ENCODE data around the gene LMAN1L. TPM values are rescaled to one million over a fixed set of nuclear protein-coding genes. Genes with fewer than 3 reads are reported as not detected.

LMAN1L gene
- total and polyA plus RNA-seq, 4 donors, result 0.15 to 0.30 TPM; not detected in 2

DNA sequence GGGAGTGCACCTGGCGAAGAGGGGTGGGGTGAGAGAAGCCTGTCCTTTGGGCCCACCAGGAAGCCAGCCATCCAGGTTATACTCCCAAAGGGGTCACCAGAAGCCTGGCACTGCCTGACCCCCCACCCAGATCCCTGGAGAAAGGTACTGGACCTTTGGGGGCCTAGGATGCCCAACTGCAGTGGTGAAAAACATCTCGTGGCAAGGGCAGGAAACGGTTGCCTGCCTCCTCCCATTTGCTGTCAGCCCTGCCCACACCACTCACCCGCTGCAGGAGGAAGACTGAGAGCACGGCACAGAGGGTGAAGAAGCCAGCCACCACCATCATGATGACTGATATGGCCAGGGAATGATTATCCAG, 32.6 kb downstream of the LMAN1L start:
- no peak for ATAC-seq (ENCODE audit: low FRiP score)
- peaks cover 0 to 5% of the 10 kb centered on the region in 2 donors for H3K36me3 ChIP-seq (ENCODE audit: control insufficient read depth in 1 of 2, insufficient read depth in 2 of 2, low read length in 1 of 2)
- H3K9me3 ChIP-seq (ENCODE audit: control insufficient read depth, low read length), result no peaks in the 10 kb centered on the region
- no peaks in the 10 kb centered on the region for H3K27me3 ChIP-seq (ENCODE audit: control insufficient read depth in 1 of 2, insufficient read depth in 2 of 2, low read length in 1 of 2)
- no peak overlapping the region for H3K4me3 ChIP-seq (ENCODE audit: low read length in 2 of 2)
- H3K4me1 ChIP-seq (ENCODE audit: control insufficient read depth in 1 of 2, insufficient read depth in 2 of 2, low read length in 2 of 2), result no peaks in the 10 kb centered on the region
- no peak overlapping the region for H3K27ac ChIP-seq (ENCODE audit: low read depth in 1 of 2, low read length in 2 of 2)
- DNase-seq, result no peak
- intact Hi-C loops (cut with DNase I), result loop anchor here in 1 of 2 donors (10.0 kb wide), 1 partner anchor 50 kb away; the partner anchor contains the start of gene MPI
- WGBS, 2 donors, result 78 to 79% methylated on average over 5 of the region's 5 CpGs

DNA sequence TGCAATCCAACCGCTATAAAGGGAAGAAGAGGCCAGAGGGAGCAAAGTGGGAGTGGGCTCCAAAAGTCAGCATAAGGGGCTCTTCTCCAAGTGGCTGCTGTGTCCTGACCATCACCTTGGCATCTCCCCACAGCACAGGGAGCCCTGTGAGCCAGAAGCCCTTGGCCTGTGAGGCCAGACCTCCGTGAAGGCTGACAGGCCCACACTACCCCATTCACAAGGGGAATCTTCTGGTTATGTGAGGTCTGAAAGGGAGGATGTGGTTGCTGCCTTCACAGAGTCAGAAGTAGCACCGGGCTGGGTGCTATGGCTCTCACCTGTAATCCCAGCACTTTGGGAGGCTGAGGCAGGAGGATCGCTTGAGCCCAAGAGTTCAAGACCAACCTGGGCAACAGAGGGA, 32.9 kb downstream of the LMAN1L start:
- Histone ChIP-seq H3K27me3 (ENCODE audit: control insufficient read depth in 1 of 2, insufficient read depth in 2 of 2, low read length in 1 of 2) (no peaks in the 10 kb centered on the region), H3K9me3 (ENCODE audit: control insufficient read depth, low read length) (no peaks in the 10 kb centered on the region), H3K27ac (ENCODE audit: low read depth in 1 of 2, low read length in 2 of 2) (no peak overlapping the region), H3K4me1 (ENCODE audit: control insufficient read depth in 1 of 2, insufficient read depth in 2 of 2, low read length in 2 of 2) (no peaks in the 10 kb centered on the region), H3K4me3 (ENCODE audit: low read length in 2 of 2) (no peak overlapping the region), H3K36me3 (ENCODE audit: control insufficient read depth in 1 of 2, insufficient read depth in 2 of 2, low read length in 1 of 2) (peaks cover 0 to 7% of the 10 kb centered on the region in 2 donors)
- WGBS, 2 donors, result 87 to 89% methylated on average over 4 of the region's 4 CpGs
- intact Hi-C loops (cut with DNase I), result loop anchor here in 1 of 2 donors (10.0 kb wide), 1 partner anchor 49 kb away; the partner anchor contains the start of gene MPI
- DNase-seq, result no peak
- ATAC-seq (ENCODE audit: low FRiP score), result no peak

DNA sequence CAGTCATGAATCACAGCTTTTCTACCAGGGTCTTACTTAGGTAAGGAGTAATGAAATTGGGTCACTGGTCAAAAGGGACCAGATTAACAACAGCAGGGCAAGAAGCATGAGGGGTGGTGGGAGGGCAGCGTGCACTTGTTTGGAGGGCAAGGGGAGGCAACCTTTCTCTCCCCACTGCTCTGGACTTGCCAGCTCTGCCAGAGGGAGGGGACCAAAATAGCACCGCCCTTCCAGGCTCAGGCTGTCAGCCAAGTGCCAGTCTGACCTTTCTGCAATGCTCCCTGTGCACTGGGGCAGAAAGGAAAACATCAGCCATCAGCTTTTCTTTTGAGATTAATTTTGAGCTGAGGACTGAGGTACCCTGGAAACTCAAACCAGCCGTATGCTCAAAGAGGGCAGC, 34.8 kb downstream of the LMAN1L start:
- peaks cover 0 to 13% of the 10 kb centered on the region in 2 donors for H3K36me3 ChIP-seq (ENCODE audit: control insufficient read depth in 1 of 2, insufficient read depth in 2 of 2, low read length in 1 of 2)
- H3K27ac ChIP-seq (ENCODE audit: low read depth in 1 of 2, low read length in 2 of 2), result no peak overlapping the region
- intact Hi-C loops (cut with DNase I), result loop anchor here in 1 of 2 donors (10.0 kb wide), 1 partner anchor 47 kb away; the partner anchor contains the start of gene MPI
- H3K9me3 ChIP-seq (ENCODE audit: control insufficient read depth, low read length), result no peaks in the 10 kb centered on the region
- H3K4me1 ChIP-seq (ENCODE audit: control insufficient read depth in 1 of 2, insufficient read depth in 2 of 2, low read length in 2 of 2), result no peaks in the 10 kb centered on the region
- H3K27me3 ChIP-seq (ENCODE audit: control insufficient read depth in 1 of 2, insufficient read depth in 2 of 2, low read length in 1 of 2), result no peaks in the 10 kb centered on the region
- no peak overlapping the region for H3K4me3 ChIP-seq (ENCODE audit: low read length in 2 of 2)
- 52 to 63% methylated on average over 3 of the region's 3 CpGs for WGBS, 2 donors
- no peak for ATAC-seq (ENCODE audit: low FRiP score)
- DNase-seq, result no peak

DNA sequence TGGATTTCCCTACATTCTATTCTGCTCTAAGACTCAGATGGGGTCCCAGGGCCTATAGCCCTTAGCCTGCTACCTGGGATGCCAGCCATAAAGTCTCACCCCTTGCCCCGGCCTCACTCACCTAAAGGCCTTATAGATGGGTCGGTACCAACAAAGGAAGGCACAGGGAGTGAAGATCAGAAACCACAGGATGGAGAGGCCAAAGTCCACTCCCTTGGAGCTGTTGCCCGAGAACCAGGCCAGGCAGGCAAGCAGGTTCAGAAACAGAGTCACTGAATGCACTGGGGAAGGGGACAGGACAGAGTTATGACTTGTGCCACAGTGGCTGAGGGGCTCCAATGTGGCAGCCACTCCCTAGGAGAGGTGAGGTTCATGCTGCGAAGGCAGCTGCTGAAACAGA, 37.8 kb downstream of the LMAN1L start:
- Histone ChIP-seq H3K27ac (ENCODE audit: low read depth in 1 of 2, low read length in 2 of 2) (no peak overlapping the region), H3K9me3 (ENCODE audit: control insufficient read depth, low read length) (no peaks in the 10 kb centered on the region), H3K27me3 (ENCODE audit: control insufficient read depth in 1 of 2, insufficient read depth in 2 of 2, low read length in 1 of 2) (no peaks in the 10 kb centered on the region), H3K4me1 (ENCODE audit: control insufficient read depth in 1 of 2, insufficient read depth in 2 of 2, low read length in 2 of 2) (no peaks in the 10 kb centered on the region), H3K4me3 (ENCODE audit: low read length in 2 of 2) (no peak overlapping the region), H3K36me3 (ENCODE audit: control insufficient read depth in 1 of 2, insufficient read depth in 2 of 2, low read length in 1 of 2) (peaks cover 0 to 14% of the 10 kb centered on the region in 2 donors)
- WGBS, 2 donors, result 96 to 97% methylated on average over 4 of the region's 4 CpGs
- intact Hi-C loops (cut with DNase I), result no loop called here
- ATAC-seq (ENCODE audit: low FRiP score), result no peak
- DNase-seq, result no peak

DNA sequence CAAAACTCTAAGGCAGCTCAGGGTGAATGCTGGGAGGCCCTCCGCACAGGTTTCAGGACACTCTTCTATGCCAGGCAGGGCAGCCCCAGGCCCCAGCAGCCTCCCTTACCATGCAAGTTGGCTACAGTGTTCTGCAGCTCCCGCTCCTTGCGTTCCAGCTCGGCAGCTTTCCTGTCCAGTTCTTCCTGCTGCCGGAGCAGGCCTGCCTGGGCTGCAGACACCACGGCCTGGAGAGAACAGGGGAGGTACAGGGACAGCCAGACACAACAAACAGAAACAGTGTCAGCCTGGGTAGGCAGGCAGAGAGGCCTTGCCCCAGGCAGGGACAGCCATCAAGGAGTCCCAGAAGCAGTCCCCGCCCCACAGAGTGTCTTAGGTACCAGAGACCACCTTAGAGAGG, 39.3 kb downstream of the LMAN1L start:
- H3K9me3 ChIP-seq (ENCODE audit: control insufficient read depth, low read length), result no peaks in the 10 kb centered on the region
- no peak overlapping the region for H3K4me3 ChIP-seq (ENCODE audit: low read length in 2 of 2)
- ATAC-seq (ENCODE audit: low FRiP score), result no peak
- 90 to 94% methylated on average over 6 to 7 of the region's 7 CpGs for WGBS, 2 donors
- intact Hi-C loops (cut with DNase I), result no loop called here
- H3K27ac ChIP-seq (ENCODE audit: low read depth in 1 of 2, low read length in 2 of 2), result no peak overlapping the region
- H3K36me3 ChIP-seq (ENCODE audit: control insufficient read depth in 1 of 2, insufficient read depth in 2 of 2, low read length in 1 of 2), result peaks cover 0 to 12% of the 10 kb centered on the region in 2 donors
- no peaks in the 10 kb centered on the region for H3K4me1 ChIP-seq (ENCODE audit: control insufficient read depth in 1 of 2, insufficient read depth in 2 of 2, low read length in 2 of 2)
- no peak for DNase-seq
- H3K27me3 ChIP-seq (ENCODE audit: control insufficient read depth in 1 of 2, insufficient read depth in 2 of 2, low read length in 1 of 2), result no peaks in the 10 kb centered on the region

DNA sequence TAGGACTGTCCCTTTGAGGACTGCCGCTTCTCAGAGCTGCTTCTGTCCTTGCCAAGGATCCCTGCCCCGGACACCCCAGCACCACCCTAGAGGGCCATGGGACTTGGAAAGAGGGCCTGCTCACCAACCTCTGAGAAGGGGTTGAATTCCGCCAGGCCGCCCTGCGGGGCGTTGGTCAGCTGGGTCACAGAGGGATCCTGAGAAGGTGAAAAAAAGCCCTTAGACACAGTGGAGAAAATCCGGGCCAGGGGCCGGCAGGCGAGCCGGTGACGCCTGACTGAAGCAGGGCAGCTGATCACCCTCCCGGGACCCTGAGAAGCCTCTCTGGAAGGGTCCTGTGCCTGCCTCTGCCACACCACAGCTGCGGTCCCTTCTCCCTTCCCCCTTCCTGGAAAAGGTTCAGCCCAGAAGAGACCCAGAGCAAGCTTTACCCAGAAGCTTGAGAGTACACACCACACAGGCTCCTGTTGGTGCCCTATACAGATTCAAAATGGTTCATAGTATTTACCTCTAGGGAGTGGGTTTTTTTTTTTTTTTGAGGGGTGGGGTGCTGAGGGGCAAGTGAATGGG, 41.9 kb downstream of the LMAN1L start:
- Histone ChIP-seq H3K4me3 (ENCODE audit: low read length in 2 of 2) (no peak overlapping the region), H3K9me3 (ENCODE audit: control insufficient read depth, low read length) (no peaks in the 10 kb centered on the region), H3K27me3 (ENCODE audit: control insufficient read depth in 1 of 2, insufficient read depth in 2 of 2, low read length in 1 of 2) (no peaks in the 10 kb centered on the region), H3K4me1 (ENCODE audit: control insufficient read depth in 1 of 2, insufficient read depth in 2 of 2, low read length in 2 of 2) (no peaks in the 10 kb centered on the region), H3K36me3 (ENCODE audit: control insufficient read depth in 1 of 2, insufficient read depth in 2 of 2, low read length in 1 of 2) (peaks cover 0 to 12% of the 10 kb centered on the region in 2 donors), H3K27ac (ENCODE audit: low read depth in 1 of 2, low read length in 2 of 2) (no peak overlapping the region)
- ATAC-seq (ENCODE audit: low FRiP score) (no peak), DNase-seq (no peak)
- intact Hi-C loops (cut with DNase I), result no loop called here
- 89 to 92% methylated on average over 13 of the region's 13 CpGs for WGBS, 2 donors

DNA sequence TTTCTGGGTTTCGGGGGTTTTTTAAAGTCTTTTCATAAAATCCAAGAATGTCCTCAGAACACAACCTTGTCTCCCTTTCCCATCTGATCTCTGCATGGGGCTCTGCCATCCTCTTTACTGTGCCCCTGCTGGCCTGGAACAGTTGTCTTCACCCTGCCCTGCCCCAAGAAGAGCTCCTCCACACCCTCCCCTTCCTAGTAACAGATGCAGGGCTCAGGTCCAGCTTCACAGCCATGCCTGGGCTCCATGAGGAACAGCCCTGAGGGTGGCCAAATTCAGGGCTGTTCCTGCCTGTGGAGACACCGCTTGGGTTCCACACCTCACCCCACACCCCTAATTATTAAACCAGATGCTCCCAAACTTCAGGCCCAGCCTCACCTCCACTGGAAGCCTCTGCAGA, 43.2 kb downstream of the LMAN1L start:
- Histone ChIP-seq H3K36me3 (ENCODE audit: control insufficient read depth in 1 of 2, insufficient read depth in 2 of 2, low read length in 1 of 2) (peaks cover 0 to 6% of the 10 kb centered on the region in 2 donors), H3K27ac (ENCODE audit: low read depth in 1 of 2, low read length in 2 of 2) (no peak overlapping the region), H3K4me3 (ENCODE audit: low read length in 2 of 2) (no peak overlapping the region), H3K4me1 (ENCODE audit: control insufficient read depth in 1 of 2, insufficient read depth in 2 of 2, low read length in 2 of 2) (no peaks in the 10 kb centered on the region), H3K9me3 (ENCODE audit: control insufficient read depth, low read length) (no peaks in the 10 kb centered on the region), H3K27me3 (ENCODE audit: control insufficient read depth in 1 of 2, insufficient read depth in 2 of 2, low read length in 1 of 2) (no peaks in the 10 kb centered on the region)
- WGBS, 2 donors, result 74 to 90% methylated on average over 2 of the region's 2 CpGs
- intact Hi-C loops (cut with DNase I), result no loop called here
- ATAC-seq (ENCODE audit: low FRiP score) (no peak), DNase-seq (no peak)

DNA sequence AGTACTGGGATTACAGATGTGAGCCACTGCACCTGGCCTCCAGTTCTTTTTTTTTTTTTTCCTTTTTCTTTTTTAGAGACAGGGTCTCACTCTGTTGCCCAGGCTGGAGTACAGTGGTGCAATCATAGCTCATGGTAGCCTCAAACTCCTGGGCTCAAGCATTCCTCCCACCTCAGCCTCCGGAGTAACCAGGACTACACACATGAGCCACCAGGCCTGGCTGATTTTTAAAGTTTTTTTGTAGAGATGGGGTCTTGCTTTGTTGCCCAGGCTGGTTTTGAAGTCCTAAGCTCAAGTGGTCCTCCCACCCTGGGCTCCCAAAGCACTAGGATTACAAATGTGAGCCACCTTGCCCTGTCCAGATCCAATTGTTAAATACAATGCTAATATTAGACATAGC, 43.9 kb downstream of the LMAN1L start:
- Histone ChIP-seq H3K4me1 (ENCODE audit: control insufficient read depth in 1 of 2, insufficient read depth in 2 of 2, low read length in 2 of 2) (no peaks in the 10 kb centered on the region), H3K36me3 (ENCODE audit: control insufficient read depth in 1 of 2, insufficient read depth in 2 of 2, low read length in 1 of 2) (peaks cover 0 to 6% of the 10 kb centered on the region in 2 donors), H3K9me3 (ENCODE audit: control insufficient read depth, low read length) (no peaks in the 10 kb centered on the region), H3K4me3 (ENCODE audit: low read length in 2 of 2) (no peak overlapping the region), H3K27ac (ENCODE audit: low read depth in 1 of 2, low read length in 2 of 2) (no peak overlapping the region), H3K27me3 (ENCODE audit: control insufficient read depth in 1 of 2, insufficient read depth in 2 of 2, low read length in 1 of 2) (no peaks in the 10 kb centered on the region)
- no peak for ATAC-seq (ENCODE audit: low FRiP score)
- DNase-seq, result no peak
- 96 to 100% methylated on average over 1 of the region's 1 CpG for WGBS, 2 donors
- intact Hi-C loops (cut with DNase I), result no loop called here

DNA sequence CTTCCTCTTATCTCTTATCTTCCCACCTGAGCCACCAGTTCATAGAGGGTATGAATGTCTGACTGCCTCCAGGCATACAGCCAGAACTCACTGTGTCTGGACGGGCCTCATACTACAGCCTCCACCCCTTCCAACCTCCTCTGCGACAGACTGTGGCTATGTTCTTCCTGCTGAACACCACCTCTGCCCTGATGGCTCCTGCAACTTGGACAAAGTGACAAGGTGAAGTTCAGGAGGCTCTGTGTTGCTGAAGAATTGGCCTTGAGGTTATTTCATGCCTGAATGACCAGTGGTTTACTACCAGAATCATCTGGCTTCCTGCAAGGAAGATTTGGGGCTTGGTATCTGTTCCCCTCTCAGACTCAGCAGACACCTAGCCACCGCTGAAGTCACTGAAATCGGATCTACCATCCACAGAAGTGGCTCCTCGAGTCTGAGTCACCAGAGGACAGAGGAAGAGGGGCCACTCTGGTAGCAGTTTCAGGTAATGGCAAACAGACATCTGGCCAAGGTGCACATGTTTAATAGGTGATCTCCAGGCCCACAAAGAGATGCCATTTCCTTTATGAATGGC, 44.5 kb downstream of the LMAN1L start:
- intact Hi-C loops (cut with DNase I), result no loop called here
- ATAC-seq (ENCODE audit: low FRiP score), result no peak
- H3K4me3 ChIP-seq (ENCODE audit: low read length in 2 of 2), result no peak overlapping the region
- H3K36me3 ChIP-seq (ENCODE audit: control insufficient read depth in 1 of 2, insufficient read depth in 2 of 2, low read length in 1 of 2), result peaks cover 0 to 3% of the 10 kb centered on the region in 2 donors
- H3K9me3 ChIP-seq (ENCODE audit: control insufficient read depth, low read length), result no peaks in the 10 kb centered on the region
- no peak for DNase-seq
- no peak overlapping the region for H3K27ac ChIP-seq (ENCODE audit: low read depth in 1 of 2, low read length in 2 of 2)
- 63 to 66% methylated on average over 5 of the region's 5 CpGs for WGBS, 2 donors
- H3K4me1 ChIP-seq (ENCODE audit: control insufficient read depth in 1 of 2, insufficient read depth in 2 of 2, low read length in 2 of 2), result no peaks in the 10 kb centered on the region
- no peaks in the 10 kb centered on the region for H3K27me3 ChIP-seq (ENCODE audit: control insufficient read depth in 1 of 2, insufficient read depth in 2 of 2, low read length in 1 of 2)

Measured in aorta (tissue), 5 donors.